ENCODE data around the gene WAPL.

WAPL gene

GRCh38 chr10:86461963-86462804, 59.4 kb downstream of the WAPL start:
- no peak for DNase-seq

GRCh38 chr10:86451604-86451960, 70.0 kb downstream of the WAPL start:
- no peak for DNase-seq

- DNase-seq = no peak
Observed at GRCh38 chr10:86450806-86451603, 70.6 kb downstream of the WAPL start.

GRCh38 chr10:86449926-86450558, 71.5 kb downstream of the WAPL start:
- no peak for DNase-seq

GRCh38 chr10:86447432-86447831, 74.2 kb downstream of the WAPL start:
- DNase-seq = no peak

- DNase-seq = no peak
Observed at GRCh38 chr10:86446987-86447386, 74.6 kb downstream of the WAPL start.

GRCh38 chr10:86446440-86446839, 75.2 kb downstream of the WAPL start:
- DNase-seq = no peak

GRCh38 chr10:86443936-86444335, 77.7 kb downstream of the WAPL start:
- no peak for DNase-seq

GRCh38 chr10:86443069-86443468, 78.5 kb downstream of the WAPL start:
- DNase-seq = no peak

- DNase-seq = no peak
Observed at GRCh38 chr10:86440874-86441843, 80.4 kb downstream of the WAPL start.

GRCh38 chr10:86439544-86439943, 82.0 kb downstream of the WAPL start:
- no peak for DNase-seq

- DNase-seq = no peak
Observed at GRCh38 chr10:86438091-86438749, 83.4 kb downstream of the WAPL start.

- DNase-seq = no peak
Observed at GRCh38 chr10:86437447-86437846, 84.1 kb downstream of the WAPL start.

GRCh38 chr10:86436963-86437362, 84.6 kb downstream of the WAPL start:
- DNase-seq = no peak

- no peak for DNase-seq
Observed at GRCh38 chr10:86434656-86435055, 86.9 kb downstream of the WAPL start.

GRCh38 chr10:86423739-86424138, 97.9 kb downstream of the WAPL start:
- no peak for DNase-seq

GRCh38 chr10:86419101-86419500, 102.5 kb downstream of the WAPL start:
- no peak for DNase-seq

GRCh38 chr10:86415583-86415982, 106.0 kb downstream of the WAPL start:
- DNase-seq = no peak

GRCh38 chr10:86415116-86415515, 106.5 kb downstream of the WAPL start:
- DNase-seq = no peak

GRCh38 chr10:86413046-86413728, 108.4 kb downstream of the WAPL start:
- no peak for DNase-seq

- DNase-seq = no peak
Observed at GRCh38 chr10:86411852-86412560, 109.6 kb downstream of the WAPL start.

Data from NCI-H2081 (cell line).